Measurements from ENCODE around the gene ALB. TPM values are rescaled to one million over a fixed set of nuclear protein-coding genes. Genes with fewer than 3 reads are reported as not detected.

ALB gene
- total RNA-seq, 1 donor, result not detected

GRCh38 chr4:73433140-73433539 lies 29.1 kb downstream of the ALB start:
- Histone ChIP-seq H4K20me1 (ENCODE audit: insufficient read depth, low read length) (no peaks in the 10 kb centered on the region), H3K4me2 (ENCODE audit: insufficient read depth, low read length) (no peak overlapping the region), H3K4me1 (ENCODE audit: insufficient read depth, low read length) (no peaks in the 10 kb centered on the region), H3K27me3 (ENCODE audit: insufficient read depth, low read length) (peaks cover 29% of the 10 kb centered on the region), H3K27ac (ENCODE audit: low read depth, low read length) (no peak overlapping the region), H3K36me3 (ENCODE audit: insufficient read depth, low read length) (no peaks in the 10 kb centered on the region), H3K4me3 (ENCODE audit: insufficient read depth, low read length) (no peak overlapping the region), H3K9me3 (ENCODE audit: low read depth, low read length) (no peaks in the 10 kb centered on the region), H2AFZ (ENCODE audit: low read length) (no peak overlapping the region), H3K79me2 (ENCODE audit: insufficient read depth, low read length) (no peaks in the 10 kb centered on the region)
- no peak for DNase-seq (ENCODE audit: insufficient read length, low spot score, missing footprints)
- TF ChIP-seq CTCF (IDR thresholded peaks at IDR 0.05; ENCODE audit: extremely low read depth, low read depth, low read length), result no peak

GRCh38 chr4:73434311-73434710 lies 30.2 kb downstream of the ALB start:
- no peaks in the 10 kb centered on the region for H3K36me3 ChIP-seq (ENCODE audit: insufficient read depth, low read length)
- peaks cover 31% of the 10 kb centered on the region for H3K27me3 ChIP-seq (ENCODE audit: insufficient read depth, low read length)
- no peaks in the 10 kb centered on the region for H4K20me1 ChIP-seq (ENCODE audit: insufficient read depth, low read length)
- H3K4me2 ChIP-seq (ENCODE audit: insufficient read depth, low read length), result no peak overlapping the region
- H3K9me3 ChIP-seq (ENCODE audit: low read depth, low read length), result no peaks in the 10 kb centered on the region
- no peaks in the 10 kb centered on the region for H3K79me2 ChIP-seq (ENCODE audit: insufficient read depth, low read length)
- peak; percentile 48 for TF ChIP-seq CTCF (IDR thresholded peaks at IDR 0.05; ENCODE audit: extremely low read depth, low read depth, low read length)
- no peaks in the 10 kb centered on the region for H3K4me1 ChIP-seq (ENCODE audit: insufficient read depth, low read length)
- H3K4me3 ChIP-seq (ENCODE audit: insufficient read depth, low read length), result no peak overlapping the region
- H2AFZ ChIP-seq (ENCODE audit: low read length), result no peak overlapping the region
- H3K27ac ChIP-seq (ENCODE audit: low read depth, low read length), result no peak overlapping the region
- DNase-seq (ENCODE audit: insufficient read length, low spot score, missing footprints), result no peak

- TF ChIP-seq CTCF (IDR thresholded peaks at IDR 0.05; ENCODE audit: extremely low read depth, low read depth, low read length), result no peak
- no peaks in the 10 kb centered on the region for H4K20me1 ChIP-seq (ENCODE audit: insufficient read depth, low read length)
- no peak within 1 kb of the TSS for H3K4me2 ChIP-seq (ENCODE audit: insufficient read depth, low read length)
- no peaks in the 10 kb centered on the region for H3K36me3 ChIP-seq (ENCODE audit: insufficient read depth, low read length)
- no peak within 1 kb of the TSS for H3K4me3 ChIP-seq (ENCODE audit: insufficient read depth, low read length)
- no peak within 1 kb of the TSS for H2AFZ ChIP-seq (ENCODE audit: low read length)
- H3K79me2 ChIP-seq (ENCODE audit: insufficient read depth, low read length), result no peaks in the 10 kb centered on the region
- H3K27me3 ChIP-seq (ENCODE audit: insufficient read depth, low read length), result peaks cover 24% of the 10 kb centered on the region
- H3K4me1 ChIP-seq (ENCODE audit: insufficient read depth, low read length), result no peaks in the 10 kb centered on the region
- DNase-seq (ENCODE audit: insufficient read length, low spot score, missing footprints), result no peak
- H3K27ac ChIP-seq (ENCODE audit: low read depth, low read length), result no peak within 1 kb of the TSS
- no peaks in the 10 kb centered on the region for H3K9me3 ChIP-seq (ENCODE audit: low read depth, low read length)
Measured at GRCh38 chr4:73435984-73436383, 31.9 kb downstream of the ALB start, which contains the start of gene AFP. TSS of gene AFP (plus strand) at chr4:73436221. CDS start at chr4:73436263, 42 bp downstream.

GRCh38 chr4:73436674-73437557 lies 32.8 kb downstream of the ALB start:
- no peak overlapping the region for H3K27ac ChIP-seq (ENCODE audit: low read depth, low read length)
- H3K4me2 ChIP-seq (ENCODE audit: insufficient read depth, low read length), result no peak overlapping the region
- no peak for TF ChIP-seq CTCF (IDR thresholded peaks at IDR 0.05; ENCODE audit: extremely low read depth, low read depth, low read length)

More at GRCh38 chr4:73436674-73437557, 32.8 kb downstream of the ALB start:
- no peaks in the 10 kb centered on the region for H3K79me2 ChIP-seq (ENCODE audit: insufficient read depth, low read length)
- H3K4me1 ChIP-seq (ENCODE audit: insufficient read depth, low read length), result no peaks in the 10 kb centered on the region
- no peaks in the 10 kb centered on the region for H3K36me3 ChIP-seq (ENCODE audit: insufficient read depth, low read length)
- H3K27me3 ChIP-seq (ENCODE audit: insufficient read depth, low read length), result peaks cover 20% of the 10 kb centered on the region
- H4K20me1 ChIP-seq (ENCODE audit: insufficient read depth, low read length), result no peaks in the 10 kb centered on the region
- no peaks in the 10 kb centered on the region for H3K9me3 ChIP-seq (ENCODE audit: low read depth, low read length)
- H3K4me3 ChIP-seq (ENCODE audit: insufficient read depth, low read length), result no peak overlapping the region
- DNase-seq (ENCODE audit: insufficient read length, low spot score, missing footprints), result no peak
- no peak overlapping the region for H2AFZ ChIP-seq (ENCODE audit: low read length)
